HCEC 1CT (cell line): ENCODE data around the gene OXA1L.
A peak's percentile ranks its signal among the peaks of the same experiment; 100 is the strongest.
"Not testable (repeated sequence)": the region's sequence is repeated elsewhere in the genome, so short reads cannot be mapped to it uniquely, and the experiment has no call there.

Experiments
- DNase-seq: peaks from one replicate; pipeline ENCODE4 v3.0.0-alpha.2; 2017

The OXA1L gene

DNA sequence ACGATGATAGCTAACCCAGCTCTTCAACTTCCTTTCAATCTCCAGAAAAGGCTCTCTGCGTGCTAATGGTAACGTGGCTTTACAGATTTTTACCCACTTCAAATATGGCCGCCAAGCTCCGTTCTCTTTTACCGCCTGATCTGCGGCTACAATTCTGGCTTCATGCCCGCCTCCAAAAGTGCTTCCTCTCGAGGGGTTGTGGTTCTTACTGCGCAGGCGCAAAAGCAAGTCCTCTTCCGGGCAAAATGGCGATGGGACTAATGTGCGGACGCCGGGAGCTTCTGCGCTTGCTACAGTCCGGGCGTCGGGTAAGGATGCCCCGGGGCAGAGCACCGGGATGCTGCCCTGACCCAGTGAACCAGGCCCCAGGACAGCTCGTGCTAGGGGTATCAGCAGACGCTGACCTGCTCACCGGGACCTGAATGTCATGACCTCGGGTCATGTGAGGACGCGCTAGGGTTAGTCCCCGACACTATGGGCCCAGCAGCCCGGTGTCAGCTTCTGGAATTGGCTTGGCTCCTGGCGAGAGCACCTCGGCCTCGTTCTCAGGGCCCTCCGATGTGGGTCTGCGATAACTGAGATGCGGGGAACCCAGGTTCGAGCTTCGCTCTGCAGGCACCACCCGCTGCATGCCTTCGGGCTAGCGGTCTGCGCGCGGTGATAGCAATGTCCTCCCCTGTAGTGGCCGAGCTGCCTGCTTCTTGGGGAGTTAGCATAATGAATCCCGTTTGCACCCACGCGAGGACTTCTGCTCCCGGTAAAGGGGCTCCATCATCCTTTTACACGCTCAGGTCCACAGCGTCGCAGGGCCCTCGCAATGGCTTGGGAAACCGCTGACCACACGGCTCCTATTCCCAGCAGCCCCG lies at the start of gene OXA1L:
OXA1L (plus strand) TSS at position 232 of the 866 bp plus-strand sequence; CDS start at position 246, 14 bp downstream.
- peak; percentile 96 for DNase-seq

DNA sequence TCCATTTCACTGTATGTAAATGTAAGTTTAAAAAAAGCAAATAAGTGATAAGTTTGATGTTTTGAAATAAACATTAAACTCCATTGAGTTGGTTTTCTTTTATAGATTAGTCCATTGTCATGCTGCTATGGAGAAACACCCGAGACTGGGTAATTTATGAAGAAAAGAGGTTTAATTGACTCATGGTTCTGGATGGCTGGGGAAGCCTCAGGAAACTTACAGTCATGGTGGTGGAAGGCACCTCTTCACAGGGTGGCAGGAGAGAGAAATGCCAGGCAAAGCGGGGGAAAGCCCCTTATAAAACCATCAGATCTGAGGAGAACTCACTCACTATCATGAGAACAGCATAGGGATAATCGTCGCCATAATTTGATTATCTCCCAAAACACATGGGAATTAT lies 48.4 kb upstream of the OXA1L start:
- DNase-seq, result no peak

DNA sequence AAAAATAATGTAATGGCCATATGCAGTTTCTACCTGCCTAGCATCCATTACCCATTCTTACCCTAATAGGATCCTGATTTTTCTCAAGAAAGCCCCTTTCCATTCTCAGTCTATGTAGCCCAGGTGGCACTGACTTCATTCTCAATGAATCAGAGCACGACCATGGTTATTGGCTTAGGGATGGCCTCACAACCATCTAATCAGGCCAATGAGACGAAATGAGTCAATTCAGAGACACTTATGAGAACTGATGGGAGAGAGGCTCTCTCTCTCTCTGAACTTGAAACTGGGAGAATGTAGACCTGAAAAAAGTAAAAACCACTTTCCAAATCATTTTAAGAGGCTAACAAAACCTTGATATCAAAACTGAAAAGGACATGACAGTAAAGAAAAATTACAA lies 45.3 kb upstream of the OXA1L start:
- DNase-seq, result no peak

DNA sequence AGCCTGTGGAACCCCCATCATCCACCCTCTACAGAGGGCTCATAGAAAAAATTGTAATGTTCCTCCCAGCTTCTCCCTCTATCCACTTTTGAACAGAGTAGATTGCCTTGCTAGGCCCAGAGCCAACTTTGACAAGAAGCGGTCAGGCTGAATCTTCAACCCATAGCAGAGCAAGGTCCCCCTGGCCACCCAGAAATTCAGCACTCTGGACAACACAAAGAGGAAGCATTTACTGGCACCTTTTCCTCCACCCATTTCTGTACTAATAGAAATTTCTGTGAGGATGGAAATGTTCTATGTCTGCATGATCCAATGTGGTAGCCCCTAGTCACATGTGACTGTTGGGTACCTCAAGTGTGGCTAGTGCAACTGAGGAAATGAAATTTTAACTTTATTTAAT lies 42.7 kb upstream of the OXA1L start:
- DNase-seq, result no peak

DNA sequence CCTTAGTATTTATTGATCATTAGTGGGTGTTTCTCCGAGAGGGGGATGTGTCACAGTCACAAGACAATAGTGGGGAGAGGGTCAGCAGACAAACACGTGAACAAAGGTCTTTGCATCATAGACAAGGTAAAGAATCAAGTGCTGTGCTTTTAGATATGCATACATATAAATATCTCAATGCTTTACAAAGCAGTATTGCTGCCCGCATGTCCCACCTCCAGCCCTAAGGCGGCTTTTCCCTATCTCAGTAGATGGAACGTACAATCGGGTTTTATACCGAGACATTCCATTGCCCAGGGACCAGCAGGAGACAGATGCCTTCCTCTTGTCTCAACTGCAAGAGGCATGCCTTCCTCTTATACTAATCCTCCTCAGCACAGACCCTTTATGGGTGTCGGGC lies 41.6 kb upstream of the OXA1L start:
- DNase-seq, result not testable (repeated sequence)

DNA sequence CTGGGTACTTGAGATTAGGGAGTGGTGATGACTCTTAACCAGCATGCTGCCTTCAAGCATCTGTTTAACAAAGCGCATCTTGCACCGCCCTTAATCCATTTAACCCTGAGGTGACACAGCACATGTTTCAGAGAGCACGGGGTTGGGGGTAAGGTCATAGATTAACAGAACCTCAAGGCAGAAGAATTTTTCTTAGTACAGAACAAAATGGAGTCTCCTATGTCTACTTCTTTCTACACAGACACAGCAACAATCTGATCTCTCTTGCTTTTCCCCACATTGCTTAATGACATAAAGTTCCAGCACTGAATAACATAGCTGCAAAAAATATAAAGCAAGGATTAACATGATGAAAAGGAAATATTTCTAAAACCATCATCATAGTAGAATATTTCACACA lies 41.1 kb upstream of the OXA1L start:
- not testable (repeated sequence) for DNase-seq

DNA sequence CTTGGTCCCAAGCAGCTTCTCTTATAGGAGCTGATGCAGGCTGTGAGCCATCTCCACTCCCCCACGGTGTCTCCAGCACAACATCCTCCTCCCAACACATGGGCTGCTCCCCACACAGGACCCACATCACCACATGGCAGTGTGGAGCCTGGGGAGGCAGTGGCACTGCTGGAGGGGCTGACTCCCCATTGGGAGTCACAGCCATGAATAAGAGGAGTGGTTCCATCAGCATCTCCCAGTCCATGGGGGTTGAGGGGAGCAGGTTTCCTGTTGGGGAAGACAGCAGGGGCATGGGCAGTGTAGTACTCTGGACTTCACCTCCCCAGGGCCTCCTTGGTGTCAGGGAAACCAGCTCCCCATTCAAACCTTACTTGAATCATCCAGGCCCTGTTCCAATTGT lies 40.5 kb upstream of the OXA1L start:
- no peak for DNase-seq

DNA sequence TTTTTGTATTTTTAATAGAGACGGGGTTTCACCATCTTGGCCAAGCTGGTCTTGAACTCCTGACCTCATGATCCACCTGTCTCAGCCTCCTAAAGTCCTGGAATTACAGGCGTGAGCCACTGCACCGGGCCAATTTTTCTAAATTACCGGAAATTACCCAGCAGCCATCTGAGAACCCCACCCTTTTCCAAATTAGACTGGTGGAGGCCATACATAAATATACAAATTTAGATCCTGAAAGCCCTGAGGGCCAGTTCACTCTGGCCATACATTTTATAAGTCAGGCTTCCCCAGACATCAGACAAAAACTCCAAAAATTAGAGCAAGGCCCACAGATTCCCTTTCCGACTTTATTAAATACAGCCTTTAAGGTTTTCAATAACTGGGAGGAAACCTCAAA lies 34.4 kb upstream of the OXA1L start:
- not testable (repeated sequence) for DNase-seq

DNA sequence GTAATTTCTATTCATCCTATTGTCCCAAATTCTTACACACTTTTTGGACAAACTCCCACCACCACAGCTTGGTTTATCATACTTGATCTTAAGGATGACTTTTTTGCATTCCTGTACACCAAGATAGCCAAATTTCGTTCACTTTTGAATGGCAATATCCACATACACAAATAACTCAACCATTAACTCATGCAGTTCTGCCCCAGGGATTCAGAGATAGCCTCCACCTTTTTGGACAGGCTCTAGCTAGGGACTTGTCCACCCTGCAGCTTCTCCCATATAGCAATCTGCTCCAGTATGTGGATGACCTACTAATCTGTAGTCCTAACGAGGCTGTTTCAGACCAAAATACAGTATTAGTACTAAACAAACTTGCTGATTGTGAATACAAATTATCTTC lies 32.7 kb upstream of the OXA1L start:
- DNase-seq, result no peak

DNA sequence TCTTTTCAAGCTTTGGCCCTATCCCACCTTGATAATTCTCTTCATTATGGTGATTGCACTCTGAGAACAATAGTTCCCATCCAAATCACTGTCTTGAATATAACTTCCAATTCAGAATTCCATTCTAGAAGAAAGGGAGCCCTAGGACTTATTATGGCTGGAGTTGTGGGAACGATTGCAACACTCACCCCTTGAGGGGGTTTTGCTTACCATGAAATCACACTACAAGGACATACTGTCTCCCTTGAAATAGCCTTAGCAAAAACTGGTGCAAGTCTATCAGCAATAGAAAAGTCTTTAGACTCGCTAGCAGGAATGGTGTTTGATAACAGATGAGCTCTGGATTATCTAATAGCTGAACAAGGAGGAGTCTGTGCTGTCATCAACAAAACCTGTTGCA lies 31.4 kb upstream of the OXA1L start:
- no peak for DNase-seq

DNA sequence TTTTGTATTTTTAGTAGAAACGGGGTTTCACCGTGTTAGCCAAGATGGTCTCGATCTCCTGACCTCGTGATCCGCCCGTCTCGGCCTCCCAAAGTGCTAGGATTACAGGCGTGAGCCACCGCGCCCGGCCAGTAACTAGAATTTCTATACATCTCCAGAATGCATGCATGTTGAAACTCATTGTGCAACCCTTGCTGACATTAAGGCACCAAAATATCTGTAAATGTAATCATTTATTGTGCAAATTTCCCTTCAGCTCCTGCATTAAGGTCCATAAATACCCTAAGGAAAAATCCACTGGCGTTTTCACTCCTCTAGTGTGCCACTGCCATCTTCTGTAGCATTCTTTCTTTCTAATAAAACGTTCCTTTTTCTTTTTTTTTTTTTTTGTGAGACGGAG lies 30.1 kb upstream of the OXA1L start:
- not testable (repeated sequence) for DNase-seq

DNA sequence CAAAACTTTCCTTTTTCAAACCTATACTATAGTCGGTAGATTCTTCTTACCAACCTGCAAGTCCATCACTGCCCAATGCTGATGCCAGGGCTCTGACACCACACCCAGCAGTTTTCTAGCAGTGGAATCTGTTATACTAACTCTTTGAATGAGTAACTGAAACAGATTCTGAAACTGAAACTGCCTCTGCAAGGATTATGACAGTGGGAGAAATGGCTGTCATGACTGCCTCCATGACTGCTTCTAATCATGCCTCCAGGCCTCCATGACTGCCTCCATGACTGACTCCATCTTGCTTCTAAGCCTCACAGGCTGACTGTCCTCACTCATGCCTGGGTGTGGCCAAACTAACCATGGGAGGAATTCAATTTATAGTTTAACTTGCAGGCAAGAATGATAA lies 29.4 kb upstream of the OXA1L start:
- no peak for DNase-seq

DNA sequence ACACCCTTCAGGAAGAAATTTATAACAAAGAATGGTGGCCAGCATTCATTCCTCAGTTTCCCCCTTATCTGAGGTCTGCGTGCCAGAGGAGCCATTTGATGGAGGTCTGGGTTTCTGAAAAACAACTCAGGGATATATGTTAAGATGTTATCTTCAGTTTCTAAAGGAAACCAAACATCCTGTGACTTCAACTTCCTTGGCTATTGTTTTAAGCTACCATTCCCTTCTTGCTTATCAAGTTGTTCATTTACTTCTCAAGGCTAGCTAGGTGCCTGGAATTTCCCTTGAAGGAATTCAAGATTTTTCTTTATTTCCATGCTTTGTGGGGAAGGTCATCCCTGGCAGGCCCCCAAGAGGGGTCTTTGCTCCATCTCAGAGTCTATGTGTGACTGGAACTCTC lies 27.1 kb upstream of the OXA1L start:
- DNase-seq, result no peak

DNA sequence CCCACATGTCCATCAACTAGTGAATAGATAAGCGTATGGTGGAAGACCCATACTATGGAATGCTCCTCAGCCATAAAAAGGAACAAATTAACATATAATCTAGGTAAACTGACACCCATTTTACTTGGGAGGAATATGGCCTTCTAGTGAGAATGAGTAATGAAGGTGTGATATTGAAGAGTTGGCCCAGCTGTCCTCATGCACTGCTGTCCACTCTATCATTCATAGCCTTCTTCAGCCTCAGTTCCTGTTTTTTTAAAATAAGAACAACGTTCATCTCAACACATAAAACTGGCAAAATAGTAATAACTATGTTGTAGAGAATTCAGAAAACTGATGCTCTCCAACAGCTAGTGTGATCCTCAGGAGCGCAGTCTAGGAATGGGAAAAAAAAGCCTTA lies 26.5 kb upstream of the OXA1L start:
- DNase-seq, result no peak

DNA sequence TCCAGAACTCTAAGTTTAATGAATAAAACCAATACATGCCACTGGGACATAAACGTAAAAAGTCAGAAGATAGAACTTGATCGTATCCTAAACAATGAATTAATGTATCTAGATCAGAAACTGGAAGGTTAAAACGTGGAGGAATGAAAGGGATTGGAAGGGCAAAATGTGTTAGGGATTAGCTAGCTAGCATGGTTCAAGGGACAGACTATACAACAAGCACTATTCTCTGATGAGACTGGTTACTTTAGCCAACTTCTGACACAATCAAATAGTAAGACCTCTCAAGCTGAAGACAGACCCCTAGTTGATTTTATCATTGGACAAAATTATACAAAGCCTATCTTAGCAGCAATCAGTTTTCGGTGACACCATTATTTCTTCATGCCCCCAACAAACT lies 18.7 kb upstream of the OXA1L start:
- no peak for DNase-seq

DNA sequence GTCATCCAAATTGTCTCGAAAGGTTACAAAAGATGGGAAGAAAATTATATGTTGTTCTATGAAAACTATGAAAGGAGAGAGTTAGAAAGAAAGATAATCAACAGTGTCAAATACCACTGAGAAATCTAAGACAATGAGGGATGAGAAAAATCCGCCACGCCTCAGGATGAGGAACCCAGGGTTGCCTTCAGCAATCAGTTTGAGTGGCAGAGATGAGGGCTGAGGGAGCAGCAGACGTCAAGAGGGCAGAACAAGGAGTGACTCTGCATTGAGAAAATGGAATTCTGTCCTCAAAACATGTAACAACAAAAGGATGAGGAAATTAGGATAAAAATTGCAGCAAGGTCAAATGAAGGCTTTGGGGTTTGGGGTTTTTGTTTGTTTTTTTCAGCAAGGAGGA lies 18.3 kb upstream of the OXA1L start:
- no peak for DNase-seq

DNA sequence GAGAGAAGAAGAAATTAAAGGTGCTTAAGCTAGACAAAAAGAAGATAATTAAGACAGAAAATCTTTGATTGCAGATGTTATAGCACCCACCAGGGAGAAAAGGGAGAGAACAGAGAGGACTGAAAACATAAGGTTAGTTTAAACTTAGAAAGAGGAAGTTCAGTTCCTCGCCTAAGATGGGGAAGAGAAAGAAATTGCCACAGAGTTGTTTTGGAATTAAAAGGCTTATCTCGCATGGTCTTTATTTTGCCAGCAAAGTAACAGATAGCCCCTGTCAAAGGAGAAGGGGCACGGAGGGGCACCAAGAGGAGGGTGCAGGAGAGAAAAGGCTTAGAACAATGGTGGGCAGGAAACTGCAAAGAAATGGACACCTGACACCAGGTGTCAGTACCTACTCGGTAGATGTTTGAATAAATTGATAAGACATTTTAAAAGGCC lies 17.8 kb upstream of the OXA1L start:
- no peak for DNase-seq

DNA sequence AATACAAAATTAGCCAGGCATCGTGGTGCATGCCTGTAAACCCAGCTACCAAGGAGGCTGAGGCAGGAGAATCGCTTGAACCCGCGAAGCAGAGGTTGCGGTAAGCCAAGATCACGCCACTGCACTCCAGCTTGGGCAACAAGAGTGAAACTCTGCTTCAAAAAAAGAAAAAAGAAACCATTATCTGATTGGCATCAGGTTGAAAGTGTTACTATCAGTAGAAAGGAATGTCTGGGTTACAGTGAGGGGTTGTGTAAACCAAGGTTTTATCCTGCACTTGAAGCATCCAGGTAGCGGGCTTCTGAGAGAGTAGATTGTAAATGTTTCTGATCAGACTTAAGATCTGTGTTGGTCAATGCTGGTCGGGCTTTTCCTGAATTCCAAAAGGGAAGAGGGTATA lies 14.1 kb upstream of the OXA1L start:
- DNase-seq, result no peak

DNA sequence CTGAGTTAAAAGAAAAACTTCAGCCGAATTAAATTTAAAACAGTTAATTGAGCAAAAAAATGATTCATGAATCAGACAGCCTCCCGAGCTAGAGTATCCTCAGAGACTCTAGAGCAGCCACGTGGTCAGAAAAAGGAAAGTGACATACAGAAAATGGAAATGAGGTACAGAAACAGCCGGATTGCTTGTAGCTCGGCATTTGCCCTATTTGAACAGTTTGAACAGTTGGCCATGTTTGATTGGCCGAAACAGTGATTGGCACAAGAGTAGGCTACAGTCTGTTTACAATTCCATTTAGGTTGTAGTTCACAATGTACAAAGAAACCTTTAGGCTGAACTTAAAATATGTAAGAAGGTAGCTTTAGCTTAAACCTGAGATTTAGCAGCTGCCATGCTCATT lies 12.9 kb upstream of the OXA1L start:
- DNase-seq, result no peak

DNA sequence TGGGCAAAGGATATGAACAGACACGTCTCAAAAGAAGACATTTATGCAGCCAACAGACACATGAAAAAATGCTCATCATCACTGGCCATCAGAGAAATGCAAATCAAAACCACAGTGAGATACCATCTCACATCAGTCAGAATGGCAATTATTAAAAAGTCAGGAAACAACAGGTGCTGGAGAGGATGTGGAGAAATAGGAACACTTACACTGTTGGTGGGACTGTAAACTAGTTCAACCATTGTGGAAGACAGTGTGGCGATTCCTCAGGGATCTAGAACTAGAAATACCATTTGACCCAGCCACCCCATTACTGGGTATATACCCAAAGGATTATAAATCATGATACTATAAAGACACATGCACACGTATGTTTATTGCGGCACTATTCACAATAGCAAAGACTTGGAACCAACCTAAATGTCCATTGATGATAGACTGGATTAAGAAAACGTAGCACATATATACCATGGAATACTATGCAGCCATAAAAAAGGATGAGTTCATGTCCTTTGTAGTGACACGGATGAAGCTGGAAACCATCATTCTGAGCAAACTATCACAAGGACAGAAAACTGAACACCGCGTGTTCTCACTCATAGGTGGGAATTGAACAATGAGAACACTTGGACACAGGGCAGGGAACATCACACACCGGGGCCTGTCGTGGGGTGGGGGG lies 8.4 kb upstream of the OXA1L start:
- DNase-seq, result not testable (repeated sequence)

DNA sequence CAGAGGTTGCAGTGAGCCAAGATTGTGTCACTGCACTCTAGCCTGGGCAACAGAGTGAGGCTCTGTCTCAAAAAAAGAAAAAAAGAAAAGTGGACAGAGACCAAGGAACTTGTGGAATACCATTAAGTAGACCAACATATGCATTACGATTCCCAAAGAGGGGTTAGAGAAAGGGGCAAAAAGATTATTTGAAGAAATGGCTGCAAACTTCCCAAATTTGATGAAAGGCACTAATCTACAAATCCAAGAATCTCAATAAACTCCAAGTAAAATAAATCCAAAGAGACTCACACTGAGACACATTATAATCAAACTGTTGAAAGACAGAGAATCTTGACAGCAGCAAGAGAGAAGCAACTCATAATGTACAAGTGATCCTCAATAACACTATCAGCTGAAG lies 4.8 kb upstream of the OXA1L start:
- DNase-seq, result no peak

DNA sequence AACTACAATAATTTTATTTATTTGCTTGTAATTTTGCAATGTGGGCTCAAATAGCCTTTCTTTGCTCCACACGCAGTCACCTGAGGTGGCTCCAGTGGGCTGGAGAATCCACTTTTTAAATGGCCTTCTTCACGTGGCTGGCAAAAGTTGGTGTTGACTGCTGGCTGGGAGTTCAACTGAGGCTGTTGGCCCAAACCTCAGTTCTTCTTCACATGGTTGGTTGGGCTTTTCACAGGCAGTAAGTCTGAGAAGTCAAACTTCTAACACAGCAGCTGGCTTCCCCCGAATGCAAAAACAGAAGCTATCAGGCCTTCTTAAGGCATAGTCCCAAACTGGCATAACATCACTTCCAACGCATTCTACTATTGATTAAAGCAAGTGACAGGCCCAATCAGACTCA lies 2.1 kb upstream of the OXA1L start:
- DNase-seq, result no peak

DNA sequence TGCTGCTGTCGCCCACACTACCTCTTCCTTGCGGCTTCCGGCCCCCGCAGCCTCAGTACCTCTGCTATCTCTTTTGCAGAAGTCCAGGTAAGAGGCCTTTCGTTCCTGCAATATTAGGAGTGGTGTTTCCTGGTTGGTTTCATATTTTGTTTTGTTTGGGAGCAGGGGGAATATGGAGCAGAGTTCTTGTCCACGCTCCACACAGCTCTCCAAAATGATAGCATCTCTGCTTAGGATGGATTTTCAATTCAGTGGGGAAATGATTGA lies 768 bp downstream of the OXA1L start:
- no peak for DNase-seq

DNA sequence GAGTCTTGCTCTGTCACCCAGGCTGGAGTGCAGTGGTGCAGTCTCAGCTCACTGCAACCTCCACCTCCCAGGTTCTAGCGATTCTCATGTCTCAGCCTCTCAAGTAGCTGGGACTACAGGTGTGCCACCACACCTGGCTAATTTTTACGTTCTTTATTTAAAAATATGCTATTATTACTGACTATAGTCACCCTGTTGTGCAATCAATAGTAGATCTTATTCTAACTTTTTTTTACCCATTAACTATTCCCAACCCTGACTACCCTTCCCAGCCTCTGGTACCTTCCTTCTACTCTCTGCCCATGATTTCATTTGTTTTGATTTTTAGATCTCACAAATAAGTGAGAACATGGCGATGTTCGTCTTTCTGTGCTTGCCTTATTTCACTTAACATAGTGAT lies 2.5 kb downstream of the OXA1L start:
- no peak for DNase-seq

DNA sequence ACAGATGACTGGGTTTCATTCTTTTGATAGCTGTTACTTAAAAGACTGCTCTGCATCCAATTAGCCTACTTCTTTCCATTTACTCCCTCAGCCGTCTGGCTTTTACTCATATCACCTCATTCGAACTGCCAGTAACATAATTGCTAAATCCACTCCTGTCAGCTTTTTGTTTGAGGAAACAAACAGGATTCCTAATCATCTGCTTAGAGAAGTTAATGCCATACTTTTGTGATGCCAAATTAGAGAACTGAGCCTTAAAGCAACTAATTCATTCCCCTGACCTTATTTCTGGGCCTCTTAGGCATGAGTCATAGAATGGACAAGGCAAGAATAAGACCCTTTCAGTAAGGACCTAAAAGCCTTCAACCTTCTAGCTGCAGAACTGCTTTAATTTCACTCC lies 2.9 kb downstream of the OXA1L start:
- DNase-seq, result no peak
